Ishikawa (cell line): ENCODE data around the gene PLEKHH2.

Experiments
- EGR1 ChIP-seq: IDR thresholded peaks from 2 replicates; pipeline ENCODE4 v1.6.1; 2012
- EP300 ChIP-seq: IDR thresholded peaks from 2 replicates; pipeline ENCODE4 v1.6.1; 2012; ENCODE audit warnings: borderline replicate concordance
- TCF12 ChIP-seq: IDR thresholded peaks from 2 replicates; pipeline ENCODE4 v1.6.1; 2012; ENCODE audit warnings: low read depth
- TF ChIP-seq, protein P1 (sequence below): IDR thresholded peaks from 2 replicates; pipeline ENCODE4 v1.6.1; 2012
- TF ChIP-seq, protein P2 (sequence below): IDR thresholded peaks from 2 replicates; pipeline ENCODE4 v1.6.1; 2012

DNA sequence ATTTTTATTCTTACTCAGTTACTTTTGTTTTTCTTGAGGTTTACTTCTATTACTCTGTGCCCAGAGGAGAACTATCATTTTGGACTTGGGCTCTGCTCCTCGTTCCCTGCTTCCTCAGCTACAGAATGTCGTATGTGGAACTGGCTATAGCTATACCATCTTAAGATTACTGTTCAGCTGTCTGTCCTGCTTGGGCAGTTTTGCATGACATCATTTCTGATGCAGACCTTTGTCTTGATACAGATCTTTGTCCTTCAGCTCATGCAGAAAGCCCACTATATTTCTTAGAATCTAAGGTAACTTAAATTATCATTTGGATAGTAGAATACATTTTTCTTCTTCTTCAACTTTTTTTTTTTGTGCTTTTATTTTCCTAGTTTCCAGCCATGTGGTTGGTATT lies 52.9 kb downstream of the PLEKHH2 start:
- TF ChIP-seq, protein P1, sequence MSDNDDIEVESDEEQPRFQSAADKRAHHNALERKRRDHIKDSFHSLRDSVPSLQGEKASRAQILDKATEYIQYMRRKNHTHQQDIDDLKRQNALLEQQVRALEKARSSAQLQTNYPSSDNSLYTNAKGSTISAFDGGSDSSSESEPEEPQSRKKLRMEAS, result no peak
- TF ChIP-seq, protein P2, sequence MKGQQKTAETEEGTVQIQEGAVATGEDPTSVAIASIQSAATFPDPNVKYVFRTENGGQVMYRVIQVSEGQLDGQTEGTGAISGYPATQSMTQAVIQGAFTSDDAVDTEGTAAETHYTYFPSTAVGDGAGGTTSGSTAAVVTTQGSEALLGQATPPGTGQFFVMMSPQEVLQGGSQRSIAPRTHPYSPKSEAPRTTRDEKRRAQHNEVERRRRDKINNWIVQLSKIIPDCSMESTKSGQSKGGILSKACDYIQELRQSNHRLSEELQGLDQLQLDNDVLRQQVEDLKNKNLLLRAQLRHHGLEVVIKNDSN, result no peak
- TF ChIP-seq TCF12 (no peak), EP300 (no peak), EGR1 (no peak)
